ENCODE measurements around the gene P2RX5.

DNA sequence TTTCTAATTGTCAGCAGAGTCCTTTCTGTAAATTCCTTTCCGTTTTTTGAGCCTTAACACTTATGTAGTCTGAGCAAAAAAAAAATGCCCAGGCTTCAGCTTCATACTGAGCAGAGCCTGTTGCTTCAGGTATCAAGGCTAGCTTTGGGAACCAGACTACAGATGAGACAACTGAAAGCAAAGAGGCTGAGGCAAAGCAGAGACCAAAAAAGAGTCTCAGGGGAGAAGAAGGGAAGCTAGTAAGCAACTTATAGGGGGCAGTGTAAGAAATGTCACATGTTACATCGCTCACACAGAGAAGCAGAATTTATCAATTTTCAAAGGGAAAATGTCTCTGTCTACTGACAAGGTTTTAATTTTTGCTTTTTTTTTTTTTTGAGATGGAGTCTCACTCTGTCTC, 31.1 kb upstream of the P2RX5 start:
- TF ChIP-seq CTCF (IDR thresholded peaks at IDR 0.05), result no peak
- TF ChIP-seq POLR2A (IDR thresholded peaks at IDR 0.05), result no peak

All from thyroid gland (tissue), 4 donors.